Stimulated activated CD4-positive, alpha-beta T cell treated with anti-CD3 and anti-CD28 coated beads, Interleukin-15, amount 100 ng/mL, for 1 hour (primary cell): Measurements from ENCODE around the gene AP3M1.

Source experiments
- DNase-seq, 2 donors: peaks; one replicate each; pipeline ENCODE4 v3.0.0-alpha.2; 2020; ENCODE audit warnings: low read depth in 1 of 2, low spot score in 1 of 2

The AP3M1 gene

GRCh38 chr10:74081192-74081803, 69.3 kb downstream of the AP3M1 start:
- no peak for DNase-seq

- DNase-seq: no peak
Measured at GRCh38 chr10:74079936-74080590, 70.6 kb downstream of the AP3M1 start.

- no peak for DNase-seq
Measured at GRCh38 chr10:74079028-74079935, 71.3 kb downstream of the AP3M1 start.

- no peak for DNase-seq
Measured at GRCh38 chr10:74078037-74078436, 72.6 kb downstream of the AP3M1 start.

- no peak for DNase-seq
Measured at GRCh38 chr10:74077416-74077815, 73.2 kb downstream of the AP3M1 start.

- DNase-seq: no peak
Measured at GRCh38 chr10:74076961-74077360, 73.7 kb downstream of the AP3M1 start.

- DNase-seq: no peak
Measured at GRCh38 chr10:74075906-74076305, 74.7 kb downstream of the AP3M1 start.

GRCh38 chr10:74072503-74072902, 78.1 kb downstream of the AP3M1 start:
- DNase-seq: no peak

GRCh38 chr10:74071157-74071556, 79.5 kb downstream of the AP3M1 start:
- no peak for DNase-seq
